Stimulated activated CD4-positive, alpha-beta T cell treated with anti-CD3 and anti-CD28 coated beads, Interleukin-1b, Interleukin-23, amount 100 ng/mL, for 24 hours (primary cell): Measurements from ENCODE around the gene IKBKE.

Source experiments
- DNase-seq, 4 experiments: peaks; one replicate each; pipeline ENCODE4 v3.0.0-alpha.2; 2020; ENCODE audit warnings: low read depth in 4 of 4, low spot score in 1 of 4

IKBKE gene

GRCh38 chr1:206495011-206495461, 24.8 kb downstream of the IKBKE start:
- DNase-seq: no peak

GRCh38 chr1:206495493-206496046, 25.3 kb downstream of the IKBKE start:
- DNase-seq: no peak

GRCh38 chr1:206496131-206496793, 26.0 kb downstream of the IKBKE start:
- DNase-seq: no peak

GRCh38 chr1:206497363-206497762, 27.1 kb downstream of the IKBKE start:
- DNase-seq: no peak

GRCh38 chr1:206497774-206498173, 27.5 kb downstream of the IKBKE start:
- DNase-seq: no peak

- no peak for DNase-seq
These were observed 28.4 kb downstream of the IKBKE start for GRCh38 chr1:206498685-206499084.

GRCh38 chr1:206500046-206500445, 29.8 kb downstream of the IKBKE start:
- DNase-seq: no peak

GRCh38 chr1:206501881-206502280, 31.6 kb downstream of the IKBKE start:
- DNase-seq: no peak

GRCh38 chr1:206502403-206502802, 32.1 kb downstream of the IKBKE start:
- DNase-seq: no peak

GRCh38 chr1:206502812-206503211, 32.5 kb downstream of the IKBKE start:
- DNase-seq: no peak

GRCh38 chr1:206503591-206504362, 33.5 kb downstream of the IKBKE start:
- peak in 3 of 4 experiments; percentile 8 to 47 (median 10) for DNase-seq

- no peak for DNase-seq
These were observed 34.1 kb downstream of the IKBKE start for GRCh38 chr1:206504363-206504713.

- no peak for DNase-seq
These were observed 35.6 kb downstream of the IKBKE start for GRCh38 chr1:206505702-206506355.

GRCh38 chr1:206506405-206507283, 36.4 kb downstream of the IKBKE start:
- peak in 2 of 4 experiments; percentile 4 to 8 for DNase-seq

GRCh38 chr1:206507284-206508129, 37.2 kb downstream of the IKBKE start, which contains the start of gene RASSF5:
Gene RASSF5 (plus strand): TSS chr1:206507531. CDS start chr1:206507603, 72 bp downstream.
- peak; percentile 57 to 82 (median 69) for DNase-seq

GRCh38 chr1:206508130-206508889, 38.0 kb downstream of the IKBKE start:
- no peak for DNase-seq

GRCh38 chr1:206508956-206509355, 38.7 kb downstream of the IKBKE start:
- no peak for DNase-seq

- DNase-seq: no peak
These were observed 39.5 kb downstream of the IKBKE start for GRCh38 chr1:206509612-206510257.
